ENCODE results near the gene PTPN5. TPM values are rescaled to one million over a fixed set of nuclear protein-coding genes. Genes with fewer than 3 reads are reported as not detected.

The PTPN5 gene
- total RNA-seq, 1 experiment from 2014 or later: not detected

DNA sequence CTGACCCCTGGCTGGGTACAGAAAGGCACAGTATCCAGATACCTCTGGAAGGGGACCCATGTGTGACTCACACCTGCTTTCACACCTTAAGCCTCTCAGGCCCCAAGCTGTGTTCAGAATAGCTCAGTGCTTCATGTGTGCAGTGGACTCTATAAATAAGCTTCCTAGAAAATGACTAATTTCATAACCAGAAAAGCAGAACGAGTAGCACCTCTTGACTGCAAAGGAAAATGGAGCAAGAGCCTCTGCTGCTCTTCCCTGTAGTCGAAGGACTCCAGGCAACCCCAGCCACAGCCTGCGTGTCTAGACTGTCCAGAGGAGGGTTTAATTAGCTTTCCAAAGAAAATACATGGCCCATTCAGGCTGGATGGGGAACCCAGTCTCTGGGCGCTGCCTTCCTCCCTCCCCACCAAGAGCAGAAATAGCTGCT lies 23.1 kb downstream of the PTPN5 start (continued):
- TF ChIP-seq, protein P1, sequence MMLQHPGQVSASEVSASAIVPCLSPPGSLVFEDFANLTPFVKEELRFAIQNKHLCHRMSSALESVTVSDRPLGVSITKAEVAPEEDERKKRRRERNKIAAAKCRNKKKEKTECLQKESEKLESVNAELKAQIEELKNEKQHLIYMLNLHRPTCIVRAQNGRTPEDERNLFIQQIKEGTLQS (IDR thresholded peaks at IDR 0.05): no peak
- TF ChIP-seq, protein P2, sequence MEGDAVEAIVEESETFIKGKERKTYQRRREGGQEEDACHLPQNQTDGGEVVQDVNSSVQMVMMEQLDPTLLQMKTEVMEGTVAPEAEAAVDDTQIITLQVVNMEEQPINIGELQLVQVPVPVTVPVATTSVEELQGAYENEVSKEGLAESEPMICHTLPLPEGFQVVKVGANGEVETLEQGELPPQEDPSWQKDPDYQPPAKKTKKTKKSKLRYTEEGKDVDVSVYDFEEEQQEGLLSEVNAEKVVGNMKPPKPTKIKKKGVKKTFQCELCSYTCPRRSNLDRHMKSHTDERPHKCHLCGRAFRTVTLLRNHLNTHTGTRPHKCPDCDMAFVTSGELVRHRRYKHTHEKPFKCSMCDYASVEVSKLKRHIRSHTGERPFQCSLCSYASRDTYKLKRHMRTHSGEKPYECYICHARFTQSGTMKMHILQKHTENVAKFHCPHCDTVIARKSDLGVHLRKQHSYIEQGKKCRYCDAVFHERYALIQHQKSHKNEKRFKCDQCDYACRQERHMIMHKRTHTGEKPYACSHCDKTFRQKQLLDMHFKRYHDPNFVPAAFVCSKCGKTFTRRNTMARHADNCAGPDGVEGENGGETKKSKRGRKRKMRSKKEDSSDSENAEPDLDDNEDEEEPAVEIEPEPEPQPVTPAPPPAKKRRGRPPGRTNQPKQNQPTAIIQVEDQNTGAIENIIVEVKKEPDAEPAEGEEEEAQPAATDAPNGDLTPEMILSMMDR (IDR thresholded peaks at IDR 0.05 in 2 of 3, conservative IDR thresholded peaks at IDR 0.05 in 1 of 3; ENCODE audit: borderline replicate concordance in 1 of 3, insufficient read depth in 1 of 3, low read depth in 2 of 3, low read length in 2 of 3): no peak

DNA sequence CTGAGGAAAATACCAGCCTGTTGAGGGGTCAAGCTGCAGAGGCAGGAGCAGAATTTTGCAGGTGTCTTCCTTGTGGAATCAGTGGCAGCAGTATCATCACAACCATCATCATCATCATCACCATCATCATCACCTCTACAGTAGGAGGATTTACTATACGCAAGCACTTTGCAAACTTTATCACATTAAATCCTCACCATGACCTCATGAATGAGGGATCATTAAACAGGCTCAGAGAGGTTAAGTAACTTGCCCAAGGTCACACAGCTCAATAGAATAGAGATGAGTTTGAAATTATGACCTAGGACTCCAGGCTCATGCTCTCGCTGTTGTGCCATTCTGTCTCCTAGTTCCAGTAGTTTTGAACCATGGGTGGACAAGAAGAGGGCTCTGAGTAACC lies 25.6 kb downstream of the PTPN5 start:
- no peak for DNase-seq (ENCODE audit: low read depth, low spot score)
- ATAC-seq: no peak
- ChIA-PET CTCF (interaction anchor here (1.8 to 3.9 kb wide), 3 partner anchors 11 to 225 kb away, joined by 9 to 42 read pairs (median 23); no protein-coding TSS in a partner anchor), POLR2A (no interaction called here), RAD21 (ENCODE audit: low non-redundant PET in 1 of 2, low total read pairs in 2 of 2, uncharacterized antibody in 2 of 2, unreplicated experiment in 2 of 2) (no interaction called here)
- Histone ChIP-seq H3K4me1 (ENCODE audit: control insufficient read depth in 1 of 2, insufficient read depth in 2 of 2, low read length in 2 of 2) (peaks cover 4 to 13% of the 10 kb centered on the region in 2 experiments), H3K4me3 (replicated peaks in 1 of 2; ENCODE audit: low read depth in 1 of 2, low read length in 2 of 2) (no peak overlapping the region), H4K20me1 (ENCODE audit: insufficient read depth) (no peaks in the 10 kb centered on the region), H3K27ac (ENCODE audit: low read depth, low read length) (no peak overlapping the region), H3K27me3 (ENCODE audit: insufficient read depth, low read length) (no peaks in the 10 kb centered on the region), H2AFZ (ENCODE audit: low read depth, low read length, poor library complexity, severe bottlenecking) (no peak overlapping the region), H3K4me2 (ENCODE audit: low read length) (no peak overlapping the region), H3K9me3 (ENCODE audit: control insufficient read depth in 1 of 2, insufficient read depth in 1 of 2, low read depth in 1 of 2, low read length in 2 of 2) (no peaks in the 10 kb centered on the region), H3K36me3 (ENCODE audit: control insufficient read depth in 1 of 2, insufficient read depth in 2 of 2, low read length in 2 of 2) (no peaks in the 10 kb centered on the region), H3K9ac (ENCODE audit: low read length) (no peak overlapping the region), H3K79me2 (ENCODE audit: insufficient read depth, low read length) (no peaks in the 10 kb centered on the region), H3K9me2 (ENCODE audit: insufficient read depth) (no peaks in the 10 kb centered on the region)
- intact Hi-C loops (cut with micrococcal nuclease): no loop called here
- TF ChIP-seq EGR1 (IDR thresholded peaks at IDR 0.05; ENCODE audit: low read depth) (no peak), ZNF274 (IDR thresholded peaks at IDR 0.05; ENCODE audit: low read depth, low read length) (no peak), REST (IDR thresholded peaks at IDR 0.05; ENCODE audit: low read depth) (no peak), FOSL1 (IDR thresholded peaks at IDR 0.05; ENCODE audit: low read depth) (no peak), ZFX (IDR thresholded peaks at IDR 0.05) (no peak)
- BruUV-seq (replicated peaks): no TSS peak
